ENCODE results near the gene DAGLA. TPM values are rescaled to one million over a fixed set of nuclear protein-coding genes. Genes with fewer than 3 reads are reported as not detected.
A peak's percentile ranks its signal among the peaks of the same experiment; 100 is the strongest.

The DAGLA gene
- total and polyA plus RNA-seq, 2 of the 13 experiments (the other 11 are each of a cell fraction or from before 2014, with no cell fraction given), result 2.6 to 3.9 TPM

GRCh38 chr11:61769169-61769920 lies 89.2 kb downstream of the DAGLA start (continued):
- TF ChIP-seq SNAPC5 (CRISPR knock-in tag; IDR thresholded peaks at IDR 0.05; ENCODE audit: borderline replicate concordance), result no peak
- TF ChIP-seq ZNF589 (CRISPR knock-in tag; conservative IDR thresholded peaks at IDR 0.05), result no peak
- no peak for TF ChIP-seq CEBPG (CRISPR knock-in tag; IDR thresholded peaks at IDR 0.05)
- peak; percentile 58 to 83; a peak in 3 of 4 replicates for TF ChIP-seq EP300 (IDR thresholded peaks at IDR 0.05; ENCODE audit: low read depth in 2 of 2, low read length in 2 of 2)
- peak; percentile 72; the same call in 1 of the 2 replicates for TF ChIP-seq EP300 (CRISPR knock-in tag; IDR thresholded peaks at IDR 0.05; ENCODE audit: borderline replicate concordance)
- no peak for TF ChIP-seq ZNF354B (CRISPR knock-in tag; IDR thresholded peaks at IDR 0.05)
- 0 out of 2 replicates have a peak, but pooled peaks have one; percentile 38 for TF ChIP-seq ZSCAN9 (CRISPR knock-in tag; IDR thresholded peaks at IDR 0.05; ENCODE audit: borderline replicate concordance)
- TF ChIP-seq HDAC1 (CRISPR knock-in tag; IDR thresholded peaks at IDR 0.05), result peak; percentile 81
- no peak for TF ChIP-seq SAFB2 (CRISPR knock-in tag; IDR thresholded peaks at IDR 0.05; ENCODE audit: borderline replicate concordance, low read depth)
- TF ChIP-seq TCF7 (IDR thresholded peaks at IDR 0.05; ENCODE audit: low read depth), result peak; percentile 66
- 0 out of 2 replicates have a peak, but pooled peaks have one; percentile 18 for TF ChIP-seq ZNF343 (CRISPR knock-in tag; IDR thresholded peaks at IDR 0.05)
- TF ChIP-seq REPIN1 (CRISPR knock-in tag; IDR thresholded peaks at IDR 0.05; ENCODE audit: borderline replicate concordance, low read depth), result no peak
- TF ChIP-seq ELF1 (CRISPR knock-in tag; IDR thresholded peaks at IDR 0.05), result no peak
- TF ChIP-seq PPARG (CRISPR knock-in tag; conservative IDR thresholded peaks at IDR 0.05), result peak; percentile 75
- no peak for TF ChIP-seq MAFF (IDR thresholded peaks at IDR 0.05; ENCODE audit: low read depth, low read length)
- TF ChIP-seq ZNF883 (CRISPR knock-in tag; IDR thresholded peaks at IDR 0.05; ENCODE audit: not compliant biosample characterization), result peak; percentile 38
- no peak for TF ChIP-seq SRSF9 (IDR thresholded peaks at IDR 0.05; ENCODE audit: borderline replicate concordance, insufficient read depth, low read depth, low read length, poor library complexity, severe bottlenecking)
- no peak for TF ChIP-seq ATM (IDR thresholded peaks at IDR 0.05; ENCODE audit: borderline replicate concordance)
- peak; percentile 80; the same call in 1 of the 2 replicates for TF ChIP-seq CCDC6 (CRISPR knock-in tag; IDR thresholded peaks at IDR 0.05)
- no peak for TF ChIP-seq CCAR2 (optimal IDR thresholded peaks at IDR 0.05; ENCODE audit: low read depth, low read length)
- no peak for TF ChIP-seq ZNF83 (CRISPR knock-in tag; IDR thresholded peaks at IDR 0.05; ENCODE audit: borderline replicate concordance)
- TF ChIP-seq, protein P1, sequence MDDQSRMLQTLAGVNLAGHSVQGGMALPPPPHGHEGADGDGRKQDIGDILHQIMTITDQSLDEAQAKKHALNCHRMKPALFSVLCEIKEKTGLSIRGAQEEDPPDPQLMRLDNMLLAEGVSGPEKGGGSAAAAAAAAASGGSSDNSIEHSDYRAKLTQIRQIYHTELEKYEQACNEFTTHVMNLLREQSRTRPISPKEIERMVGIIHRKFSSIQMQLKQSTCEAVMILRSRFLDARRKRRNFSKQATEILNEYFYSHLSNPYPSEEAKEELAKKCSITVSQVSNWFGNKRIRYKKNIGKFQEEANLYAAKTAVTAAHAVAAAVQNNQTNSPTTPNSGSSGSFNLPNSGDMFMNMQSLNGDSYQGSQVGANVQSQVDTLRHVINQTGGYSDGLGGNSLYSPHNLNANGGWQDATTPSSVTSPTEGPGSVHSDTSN (CRISPR knock-in tag; IDR thresholded peaks at IDR 0.05; ENCODE audit: borderline replicate concordance), result no peak
- TF ChIP-seq FOXA1 (IDR thresholded peaks at IDR 0.05), result no peak
- TF ChIP-seq FOXA1 (CRISPR knock-in tag; IDR thresholded peaks at IDR 0.05), result peak; percentile 77
- TF ChIP-seq ZNF275 (CRISPR knock-in tag; IDR thresholded peaks at IDR 0.05; ENCODE audit: borderline replicate concordance), result no peak; the same call in 1 of the 2 replicates
- no peak for TF ChIP-seq ZNF839 (CRISPR knock-in tag; IDR thresholded peaks at IDR 0.05; ENCODE audit: borderline replicate concordance)
- no peak for TF ChIP-seq ZNF468 (CRISPR knock-in tag; IDR thresholded peaks at IDR 0.05)
- no peak for TF ChIP-seq ZFAT (CRISPR knock-in tag; conservative IDR thresholded peaks at IDR 0.05)
- no peak for TF ChIP-seq SNRNP70 (IDR thresholded peaks at IDR 0.05; ENCODE audit: low read depth, low read length)
- TF ChIP-seq ZNF124 (CRISPR knock-in tag; IDR thresholded peaks at IDR 0.05), result peak; percentile 66
- no peak for TF ChIP-seq MLLT10 (CRISPR knock-in tag; IDR thresholded peaks at IDR 0.05)
